Loucy (cell line): ENCODE data around the gene ZFP91.

Experiments used
- H2AFZ ChIP-seq: fragments of 200-600 bp; sonication (generic); 2 replicates; pipeline ENCODE4 v1.6.0; 2016; ENCODE audit warnings: antibody characterized with exemption, mild to moderate bottlenecking, low read length, moderate library complexity
- H3F3A ChIP-seq: fragments of 200-600 bp; 2 replicates; pipeline ENCODE4 v1.6.0; 2016; ENCODE audit warnings: antibody characterized with exemption, low read depth, mild to moderate bottlenecking
- H3K27me3 ChIP-seq: fragments of 200-600 bp; sonication (generic); 2 replicates; pipeline ENCODE4 v1.6.1; 2014; ENCODE audit warnings: low read length, mild to moderate bottlenecking; ENCODE audit not compliant: insufficient read depth, poor library complexity, severe bottlenecking
- H3K36me3 ChIP-seq: fragments of 200-600 bp; sonication (generic); 2 replicates; pipeline ENCODE4 v1.6.1; 2016; ENCODE audit warnings: low read length; ENCODE audit not compliant: insufficient read depth
- H3K4me1 ChIP-seq: fragments of 200-600 bp; sonication (generic); 2 replicates; pipeline ENCODE4 v1.5.1; 2014; ENCODE audit warnings: low read length, mild to moderate bottlenecking; ENCODE audit not compliant: insufficient read depth, poor library complexity, severe bottlenecking
- H3K4me2 ChIP-seq: fragments of 200-600 bp; sonication (generic); 2 replicates; pipeline ENCODE4 v1.6.0; 2014; ENCODE audit warnings: antibody characterized with exemption, low read length, low read depth, mild to moderate bottlenecking; ENCODE audit not compliant: poor library complexity, severe bottlenecking
- H3K4me3 ChIP-seq: fragments of 200-600 bp; sonication (generic); 2 replicates; pipeline ENCODE4 v1.5.1; 2014; ENCODE audit warnings: low read length, mild to moderate bottlenecking, mixed read lengths; ENCODE audit not compliant: poor library complexity, severe bottlenecking
- H3K79me2 ChIP-seq: fragments of 200-600 bp; sonication (generic); 2 replicates; pipeline ENCODE4 v1.6.1; 2014; ENCODE audit warnings: low read length; ENCODE audit not compliant: insufficient read depth
- H3K9ac ChIP-seq: fragments of 200-600 bp; sonication (generic); 2 replicates; pipeline ENCODE4 v1.6.0; 2014; ENCODE audit warnings: mild to moderate bottlenecking, low read depth, low read length, moderate library complexity; ENCODE audit not compliant: poor library complexity, severe bottlenecking
- H3K9me2 ChIP-seq: fragments of 200-600 bp; sonication (generic); replicated peaks from 2 replicates; pipeline ENCODE4 v1.6.1; 2016; ENCODE audit warnings: low read depth, low read length, mixed read lengths
- H3K9me3 ChIP-seq: fragments of 200-600 bp; sonication (generic); 2 replicates; pipeline ENCODE4 v1.6.1; 2014; ENCODE audit warnings: mild to moderate bottlenecking, antibody characterized with exemption, low read length, low read depth; ENCODE audit not compliant: insufficient read depth
- H4K20me1 ChIP-seq: fragments of 200-600 bp; sonication (generic); 2 replicates; pipeline ENCODE4 v1.6.0; 2014; ENCODE audit warnings: antibody characterized with exemption, low read length, mild to moderate bottlenecking; ENCODE audit not compliant: insufficient read depth, poor library complexity, severe bottlenecking
- CTCF ChIP-seq: fragments of 200-600 bp; sonication (generic); conservative IDR thresholded peaks from 2 replicates; pipeline ENCODE4 v1.5.1; 2014; ENCODE audit warnings: mild to moderate bottlenecking, antibody characterized with exemption, low read length
- EZH2phosphoT487 ChIP-seq: fragments of 200-600 bp; IDR thresholded peaks from 2 replicates; pipeline ENCODE4 v1.6.1; 2018; ENCODE audit warnings: antibody characterized with exemption, mild to moderate bottlenecking, moderate library complexity, borderline replicate concordance

The ZFP91 gene

GRCh38 chr11:58577555-58578135 lies 1.2 kb upstream of the ZFP91 start:
- Histone ChIP-seq H3K27me3 (peaks cover 4% of the 10 kb centered on the region), H4K20me1 (peaks cover 38% of the 10 kb centered on the region), H3K4me3 (peak overlapping the region; percentile 86), H2AFZ (0 out of 2 replicates have a peak overlapping the region, but pooled peaks have one; percentile 4), H3K4me1 (peaks cover 58% of the 10 kb centered on the region), H3K4me2 (peak overlapping the region; percentile 97), H3K9me2 (no peaks in the 10 kb centered on the region), H3K36me3 (no peaks in the 10 kb centered on the region), H3K9ac (peak overlapping the region; percentile 99), H3F3A (peaks cover 19% of the 10 kb centered on the region), H3K9me3 (no peaks in the 10 kb centered on the region), H3K79me2 (peaks cover 77% of the 10 kb centered on the region)
- TF ChIP-seq CTCF (no peak), EZH2phosphoT487 (no peak)

- Histone ChIP-seq H3K4me3 (peak overlapping the region; percentile 86), H3K36me3 (no peaks in the 10 kb centered on the region), H3K79me2 (peaks cover 77% of the 10 kb centered on the region), H3K4me2 (peak overlapping the region; percentile 97), H2AFZ (peak overlapping the region; percentile 24; the same call in 1 of the 2 replicates), H3K27me3 (peaks cover 4% of the 10 kb centered on the region), H3K9me3 (no peaks in the 10 kb centered on the region), H3K9me2 (no peaks in the 10 kb centered on the region), H3F3A (peaks cover 18% of the 10 kb centered on the region), H3K9ac (peak overlapping the region; percentile 99), H3K4me1 (peaks cover 61% of the 10 kb centered on the region), H4K20me1 (peaks cover 41% of the 10 kb centered on the region)
- TF ChIP-seq CTCF (no peak), EZH2phosphoT487 (no peak)
These were observed 678 bp upstream of the ZFP91 start for GRCh38 chr11:58578136-58578634.

- TF ChIP-seq CTCF (peak; percentile 69), EZH2phosphoT487 (no peak)
- no peak overlapping the region for H2AFZ ChIP-seq
- H3K9me2 ChIP-seq = no peaks in the 10 kb centered on the region
- peaks cover 60% of the 10 kb centered on the region for H3K4me1 ChIP-seq
- H3K4me2 ChIP-seq = peak overlapping the region; percentile 97
- H3K27me3 ChIP-seq = peaks cover 4% of the 10 kb centered on the region
- peaks cover 54% of the 10 kb centered on the region for H4K20me1 ChIP-seq
- H3F3A ChIP-seq = peaks cover 12% of the 10 kb centered on the region
- H3K9me3 ChIP-seq = no peaks in the 10 kb centered on the region
- peaks cover 77% of the 10 kb centered on the region for H3K79me2 ChIP-seq
- no peaks in the 10 kb centered on the region for H3K36me3 ChIP-seq
- H3K9ac ChIP-seq = peak overlapping the region; percentile 99
- H3K4me3 ChIP-seq = peak overlapping the region; percentile 94
These were observed 598 bp downstream of the ZFP91 start for GRCh38 chr11:58579192-58580129.
